Amygdala (tissue), 56 donors: ENCODE data around the gene SIK3.

Experiments
- DNase-seq, 56 donors: peaks; one replicate each; lab custom pipeline; 2025; lab: John Stamatoyannopoulos, UW

Gene SIK3

GRCh38 chr11:116911976-116912734, 186.1 kb downstream of the SIK3 start:
- DNase-seq: no peak

- DNase-seq: no peak
These were observed 187.4 kb downstream of the SIK3 start for GRCh38 chr11:116910847-116911246.

GRCh38 chr11:116910378-116910777, 187.8 kb downstream of the SIK3 start:
- no peak for DNase-seq

GRCh38 chr11:116909245-116909644, 189.0 kb downstream of the SIK3 start:
- no peak for DNase-seq

- no peak for DNase-seq
These were observed 191.7 kb downstream of the SIK3 start for GRCh38 chr11:116906479-116906878.

- DNase-seq: no peak
These were observed 195.1 kb downstream of the SIK3 start for GRCh38 chr11:116903090-116903489.

GRCh38 chr11:116901964-116902688, 196.1 kb downstream of the SIK3 start:
- DNase-seq: no peak

GRCh38 chr11:116901211-116901610, 197.0 kb downstream of the SIK3 start:
- peak in 1 of 56 donors; percentile 46 for DNase-seq

- DNase-seq: no peak
These were observed 202.0 kb downstream of the SIK3 start for GRCh38 chr11:116896211-116896610.

GRCh38 chr11:116895048-116895757, 203.0 kb downstream of the SIK3 start:
- peak in 1 of 56 donors; percentile 11 for DNase-seq

GRCh38 chr11:116893906-116894305, 204.3 kb downstream of the SIK3 start:
- DNase-seq: no peak

- no peak for DNase-seq
These were observed 204.8 kb downstream of the SIK3 start for GRCh38 chr11:116893437-116893836.

GRCh38 chr11:116892374-116892773, 205.9 kb downstream of the SIK3 start:
- no peak for DNase-seq

GRCh38 chr11:116891746-116892145, 206.5 kb downstream of the SIK3 start:
- peak in 5 of 56 donors; percentile 7 to 45 (median 21) for DNase-seq

GRCh38 chr11:116890607-116891006, 207.6 kb downstream of the SIK3 start:
- DNase-seq: no peak

- DNase-seq: no peak
These were observed 208.0 kb downstream of the SIK3 start for GRCh38 chr11:116890193-116890592.

GRCh38 chr11:116888884-116889549, 209.2 kb downstream of the SIK3 start:
- no peak for DNase-seq

GRCh38 chr11:116888024-116888423, 210.2 kb downstream of the SIK3 start:
- no peak for DNase-seq

GRCh38 chr11:116885951-116886655, 212.1 kb downstream of the SIK3 start:
- DNase-seq: peak in 3 of 56 donors; percentile 17 to 26 (median 26)

- no peak for DNase-seq
These were observed 215.8 kb downstream of the SIK3 start for GRCh38 chr11:116882386-116882785.
